ENCODE measurements around the gene MLYCD.

Gene MLYCD

DNA sequence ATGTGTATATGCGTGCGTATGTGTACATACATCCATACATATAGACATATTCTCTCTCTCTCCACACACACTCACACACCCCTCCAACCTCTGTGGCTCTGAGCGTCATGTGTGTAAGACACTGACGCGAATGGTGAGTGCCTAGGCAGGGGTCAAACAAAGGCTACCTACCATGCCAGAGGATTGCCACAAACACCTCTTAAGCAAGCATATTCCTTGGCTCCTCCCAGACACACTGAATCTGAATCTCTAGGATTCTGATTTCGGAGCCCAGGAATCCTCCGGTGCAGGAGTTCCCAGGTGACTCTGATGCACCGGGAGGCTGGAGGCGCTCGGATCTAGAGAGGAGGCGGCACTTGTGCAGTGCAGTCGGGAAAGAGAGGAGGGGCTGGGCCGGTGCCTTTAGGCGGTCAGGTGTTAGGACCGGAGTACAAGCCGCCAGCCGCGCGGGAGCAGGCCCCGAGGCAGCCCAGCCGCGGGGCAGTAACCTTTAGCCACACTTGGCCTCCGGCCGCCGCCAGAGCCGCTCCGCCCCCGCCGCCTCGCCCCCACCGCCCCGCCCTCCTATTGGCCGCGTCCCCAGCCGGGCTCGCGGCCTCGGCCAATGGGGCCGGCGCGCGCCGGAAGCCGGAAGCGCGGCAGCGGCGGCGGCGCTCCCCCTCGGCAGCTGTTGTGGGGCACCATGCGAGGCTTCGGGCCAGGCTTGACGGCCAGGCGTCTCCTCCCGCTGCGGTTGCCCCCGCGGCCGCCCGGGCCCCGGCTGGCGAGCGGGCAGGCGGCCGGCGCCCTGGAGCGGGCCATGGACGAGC lies at the start of gene MLYCD:
Gene MLYCD, plus strand, starts transcription at position 653 of the 809 bp plus-strand sequence. Its CDS starts 30 bp downstream, at position 683.
- FAIRE-seq = no peak

DNA sequence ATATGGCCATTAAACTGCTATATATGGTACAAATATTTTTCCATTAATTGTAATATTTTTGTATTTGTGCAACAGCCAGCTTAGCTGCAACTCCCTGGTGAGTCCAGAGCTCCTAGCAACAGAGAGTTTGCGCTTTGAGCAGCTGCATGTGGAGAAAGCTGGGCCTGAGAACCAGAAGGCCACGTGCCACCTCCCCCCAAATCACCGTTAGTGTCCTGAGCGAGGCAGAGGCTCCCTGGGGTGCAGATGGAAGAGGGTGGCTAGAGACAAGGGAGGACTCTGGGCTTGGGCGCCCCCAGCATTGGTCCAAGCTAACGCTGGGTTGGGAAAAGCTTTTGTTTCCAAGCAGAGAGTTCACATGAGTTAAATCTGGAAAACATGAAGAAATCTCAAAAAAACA lies 49.5 kb upstream of the MLYCD start:
- FAIRE-seq = no peak

DNA sequence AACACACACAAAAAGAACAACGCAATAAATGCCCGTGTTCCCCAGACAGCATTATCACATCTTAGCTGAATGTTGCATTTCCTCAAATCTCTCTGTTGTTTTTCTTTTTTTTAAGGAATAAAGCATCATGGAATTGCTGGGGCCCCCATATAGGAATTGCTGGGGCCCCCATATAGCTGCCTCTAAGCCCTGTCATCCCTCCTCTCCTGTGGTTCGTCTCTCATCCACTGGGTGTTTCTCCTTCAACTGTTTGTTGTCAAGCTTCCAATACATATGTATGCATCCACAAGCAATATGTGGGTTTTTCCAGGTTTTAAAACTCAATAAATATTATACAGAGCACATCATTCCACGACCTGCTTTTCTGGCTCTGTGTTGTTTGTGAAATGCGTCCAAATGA lies 48.0 kb upstream of the MLYCD start:
- FAIRE-seq = no peak

DNA sequence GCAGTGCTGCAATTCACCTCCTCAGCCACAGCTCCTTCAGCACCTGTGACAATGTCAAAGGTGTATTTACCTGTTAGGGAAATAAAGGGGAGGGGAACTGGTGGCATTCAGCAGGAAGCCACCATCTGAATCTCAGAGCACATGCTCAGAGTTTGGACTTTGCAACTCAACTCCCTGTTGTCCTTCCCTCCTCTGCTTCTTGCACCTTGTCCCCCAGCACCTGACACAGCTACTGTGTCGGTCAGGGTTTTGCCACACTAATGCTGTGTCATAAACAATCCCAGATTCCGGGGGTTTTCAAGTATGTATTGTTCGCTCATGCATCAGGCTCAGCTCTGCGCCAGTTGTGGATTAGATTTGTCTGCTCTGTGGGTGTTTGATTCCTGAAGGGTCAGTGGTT lies 47.4 kb upstream of the MLYCD start:
- no peak for FAIRE-seq

DNA sequence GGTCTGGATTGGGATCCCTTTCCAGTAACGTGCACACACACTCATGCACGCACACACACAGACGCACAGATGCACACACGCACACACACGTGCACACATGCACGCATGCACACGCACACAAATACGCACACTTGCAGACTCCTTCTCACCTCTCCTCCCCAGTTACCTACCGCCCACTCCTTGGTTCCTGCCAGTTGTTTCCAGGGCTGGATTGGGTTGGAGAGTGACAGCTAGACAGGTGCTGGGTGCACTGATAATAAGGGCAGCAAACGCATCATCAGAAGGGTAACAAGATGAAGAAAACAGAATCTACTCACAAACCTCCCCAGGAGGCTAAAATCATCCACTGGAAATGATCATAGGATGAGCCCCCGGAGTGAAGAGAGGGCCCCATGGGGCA lies 46.1 kb upstream of the MLYCD start:
- FAIRE-seq = no peak

DNA sequence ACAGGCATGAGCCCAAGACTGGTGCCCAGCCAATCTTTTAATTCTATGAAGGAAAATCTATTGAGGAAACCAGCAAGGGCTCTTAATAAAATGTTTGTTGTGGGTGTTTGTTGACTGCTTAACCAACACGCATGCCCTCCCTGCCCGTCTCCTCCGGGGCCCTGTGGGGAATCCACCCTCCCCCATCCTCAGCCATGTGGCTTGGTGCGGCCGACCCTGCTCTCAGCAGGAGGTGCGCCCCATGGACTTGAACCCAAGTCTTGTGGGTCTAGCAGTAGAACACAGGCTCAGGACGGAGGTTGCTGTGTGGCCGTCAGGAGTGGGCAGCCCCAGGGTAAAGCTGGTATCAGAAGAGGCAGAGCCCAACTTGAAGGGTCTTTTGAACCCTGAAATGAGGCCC lies 45.1 kb upstream of the MLYCD start:
- FAIRE-seq = no peak

DNA sequence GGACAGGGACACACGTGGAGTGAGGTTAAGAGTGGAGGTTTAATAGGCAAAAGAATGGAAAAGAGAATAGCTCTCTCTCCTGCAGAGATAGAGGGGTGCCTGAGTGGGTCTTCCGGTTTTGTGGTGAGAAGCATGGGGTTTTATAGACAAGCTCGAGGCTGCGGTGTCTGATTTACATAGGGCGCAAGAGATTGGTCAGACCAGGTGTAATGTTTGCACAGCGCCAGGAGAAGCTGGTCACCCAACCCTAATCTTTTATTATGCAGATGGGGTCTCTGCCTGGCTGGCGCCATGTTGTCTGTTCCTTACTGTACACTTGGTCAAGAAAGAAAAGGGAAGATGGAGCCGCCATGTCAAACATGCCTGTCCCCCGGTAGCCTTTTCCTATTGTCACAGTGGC lies 44.5 kb upstream of the MLYCD start:
- FAIRE-seq = no peak

DNA sequence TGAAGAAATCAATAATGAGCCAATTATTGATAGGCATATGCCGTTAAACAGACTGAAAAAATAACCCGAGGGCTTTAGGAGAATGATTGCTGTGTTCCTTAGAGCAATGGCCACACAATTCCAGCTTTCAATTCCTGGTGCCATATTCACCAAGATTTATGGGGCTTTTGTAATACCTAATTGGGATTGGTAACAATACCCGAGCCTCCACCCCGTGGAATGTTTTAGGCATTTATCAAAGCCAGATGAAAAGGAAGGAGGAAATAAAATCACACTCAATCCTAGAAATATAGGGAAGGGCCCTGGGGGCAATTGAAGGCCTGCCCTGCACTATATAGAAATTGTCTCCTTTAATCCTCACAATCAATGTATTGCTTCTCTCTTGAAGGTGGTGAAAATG lies 42.1 kb upstream of the MLYCD start:
- FAIRE-seq = no peak

DNA sequence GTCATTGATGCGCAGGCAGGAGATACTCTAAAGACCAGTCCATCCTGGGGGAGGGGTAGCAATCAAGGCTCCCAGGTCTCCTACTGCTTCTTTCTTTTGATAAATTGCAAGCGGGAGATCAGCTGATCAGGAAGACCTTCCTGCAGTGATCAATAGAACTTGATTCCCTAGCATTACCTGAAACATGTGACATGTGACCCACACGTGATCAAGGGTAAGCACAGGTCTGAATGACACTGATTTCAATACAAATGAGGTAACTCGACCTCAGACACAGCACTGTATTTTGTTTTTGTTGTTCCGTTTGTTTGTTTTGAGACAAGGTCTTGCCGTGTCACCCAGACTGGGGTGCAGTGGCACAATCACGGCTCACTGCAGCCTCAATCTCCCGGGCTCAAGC lies 39.6 kb upstream of the MLYCD start:
- no peak for FAIRE-seq

DNA sequence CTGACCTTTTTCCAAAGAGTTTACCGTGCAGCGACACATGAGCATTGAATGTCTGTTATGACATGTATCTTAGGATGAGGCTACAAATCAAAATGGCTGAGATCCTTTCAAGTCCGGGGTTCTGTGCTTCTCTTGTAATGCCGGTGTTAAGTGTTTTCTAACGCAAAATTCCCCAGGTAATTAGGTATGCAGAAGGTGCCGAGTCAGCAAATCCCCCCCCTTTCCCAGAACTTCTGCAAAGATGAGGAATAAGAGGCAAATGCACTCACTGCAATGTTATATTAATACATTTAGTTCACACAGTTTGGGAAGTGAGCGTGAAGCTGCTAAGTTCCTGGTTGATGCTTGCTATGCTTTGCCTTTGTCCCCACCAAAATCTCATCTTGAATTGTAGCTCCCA lies 36.3 kb upstream of the MLYCD start:
- no peak for FAIRE-seq

DNA sequence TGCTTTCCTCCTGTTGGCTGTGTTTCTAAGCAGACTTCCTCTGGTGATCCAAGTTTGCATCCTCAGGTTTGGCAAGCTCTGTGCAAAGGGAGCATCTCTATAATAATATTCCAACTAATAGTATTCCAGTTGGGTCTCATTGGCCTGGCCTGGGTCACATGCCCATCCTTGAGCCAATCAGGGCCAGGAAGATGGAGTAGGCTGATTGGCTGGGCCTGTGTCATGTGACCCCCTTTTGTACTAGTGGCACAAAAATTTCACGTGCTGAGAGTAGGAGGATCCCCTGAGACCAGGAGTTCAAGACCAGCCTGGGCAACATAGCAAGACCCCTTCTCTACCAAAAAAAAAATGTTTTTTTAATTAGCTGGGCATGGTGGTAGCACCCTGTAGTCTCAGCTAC lies 35.2 kb upstream of the MLYCD start:
- no peak for FAIRE-seq

DNA sequence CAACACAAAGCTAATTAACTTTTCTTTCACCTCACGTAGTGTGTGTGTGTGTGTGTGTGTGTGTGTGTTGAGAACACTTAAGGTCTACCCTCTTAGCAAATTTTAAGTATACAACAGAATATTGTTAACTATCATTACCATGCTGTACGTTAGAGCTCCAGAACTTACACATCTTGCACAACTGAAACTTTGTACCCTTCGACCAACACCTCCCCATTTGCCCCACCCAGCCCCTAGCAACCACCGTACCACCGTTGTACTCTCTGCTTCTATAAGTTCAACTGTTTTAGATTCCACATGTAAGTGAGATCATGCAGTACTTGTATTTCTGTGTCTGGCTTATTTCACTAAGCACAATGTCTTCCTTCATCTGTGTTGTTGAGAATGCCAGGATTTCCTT lies 28.1 kb upstream of the MLYCD start:
- no peak for FAIRE-seq

DNA sequence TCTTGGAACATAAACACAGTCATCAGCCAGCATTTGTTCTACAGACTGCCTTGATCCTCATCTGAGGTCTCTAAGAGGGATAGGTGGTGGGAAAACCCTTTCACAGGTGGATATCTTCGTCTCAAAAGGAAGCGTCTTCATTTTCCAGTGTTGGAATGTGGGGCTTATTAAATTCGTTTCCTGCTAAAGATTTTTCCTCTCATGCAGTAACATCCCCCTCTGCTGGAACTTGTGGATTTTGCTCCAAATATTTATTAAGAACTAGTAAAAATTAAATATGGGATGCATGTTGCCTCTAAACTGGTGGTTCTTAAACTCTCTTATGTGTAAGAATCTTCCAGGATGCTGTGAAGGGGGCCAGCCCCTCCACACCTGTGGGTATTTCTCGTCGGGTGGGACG lies 20.1 kb upstream of the MLYCD start:
- no peak for FAIRE-seq

DNA sequence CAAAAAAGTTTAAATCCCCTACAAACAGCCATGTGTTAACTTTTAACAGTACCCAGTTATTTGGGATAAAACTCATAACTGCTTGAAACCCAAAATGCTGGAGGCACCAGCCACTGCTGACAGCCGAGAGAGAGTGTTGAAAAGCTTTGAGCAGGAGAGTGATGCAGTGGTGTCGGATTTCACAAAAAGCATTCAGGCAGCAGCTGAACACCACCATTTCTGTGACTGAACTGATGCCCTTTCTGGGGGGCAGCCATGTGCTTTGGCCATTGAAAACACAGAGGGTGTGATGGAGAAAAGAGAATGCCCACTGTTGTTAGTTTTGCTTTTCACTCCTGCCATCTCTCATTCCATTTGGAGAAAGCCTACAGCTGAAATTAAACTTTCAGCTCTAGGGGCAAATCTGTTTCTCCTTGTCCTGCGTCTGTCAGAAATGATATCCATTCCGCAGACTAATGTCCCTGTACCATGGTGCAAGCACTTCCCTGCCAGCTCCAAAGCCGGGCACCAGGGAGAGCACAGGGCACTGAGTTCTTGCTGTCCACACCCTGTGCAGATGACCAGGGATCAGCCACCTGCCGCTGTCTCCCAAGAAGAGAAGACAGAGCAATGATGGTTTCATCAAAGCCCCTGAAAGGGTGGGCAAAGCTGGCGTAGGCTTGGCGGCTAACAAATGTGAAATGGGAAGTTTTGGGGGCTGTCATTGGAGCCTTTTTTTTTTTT lies 16.6 kb upstream of the MLYCD start:
- FAIRE-seq = no peak

DNA sequence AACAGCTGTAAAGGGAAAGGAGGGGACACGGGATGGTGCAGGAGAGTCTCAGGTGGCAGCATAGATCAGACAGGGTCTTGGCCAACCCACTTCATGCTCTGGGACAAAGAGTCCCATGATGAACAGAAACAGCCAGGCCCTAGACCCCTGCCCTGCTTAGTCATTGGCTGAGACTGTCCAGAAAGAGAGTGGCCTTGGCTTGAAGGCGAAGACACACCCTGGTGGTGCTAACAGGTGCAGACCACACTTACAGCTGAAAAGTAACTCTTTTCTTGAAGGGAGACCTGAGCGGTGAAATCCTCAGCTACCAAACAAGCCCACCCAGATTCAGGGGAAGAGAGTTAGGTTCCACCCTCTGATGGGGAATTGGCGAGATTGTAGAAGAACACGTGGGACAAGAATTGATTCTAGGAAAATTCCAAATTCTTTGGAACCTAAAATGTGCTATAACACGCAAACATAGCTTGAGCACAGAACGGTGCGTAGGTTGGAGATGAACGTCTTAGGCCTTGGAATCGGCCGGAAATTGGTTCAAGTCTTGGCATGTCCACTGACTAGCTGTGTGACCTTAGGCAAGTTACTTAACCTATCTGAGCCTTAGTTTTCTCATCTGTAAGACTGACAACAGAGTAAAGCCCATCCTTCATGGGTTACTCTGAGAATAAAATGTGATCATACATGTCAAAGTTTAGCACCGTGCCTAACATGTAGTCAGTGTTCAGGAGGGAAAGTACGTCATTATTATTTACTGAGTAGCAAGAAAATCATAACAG lies 12.5 kb upstream of the MLYCD start:
- FAIRE-seq = no peak

DNA sequence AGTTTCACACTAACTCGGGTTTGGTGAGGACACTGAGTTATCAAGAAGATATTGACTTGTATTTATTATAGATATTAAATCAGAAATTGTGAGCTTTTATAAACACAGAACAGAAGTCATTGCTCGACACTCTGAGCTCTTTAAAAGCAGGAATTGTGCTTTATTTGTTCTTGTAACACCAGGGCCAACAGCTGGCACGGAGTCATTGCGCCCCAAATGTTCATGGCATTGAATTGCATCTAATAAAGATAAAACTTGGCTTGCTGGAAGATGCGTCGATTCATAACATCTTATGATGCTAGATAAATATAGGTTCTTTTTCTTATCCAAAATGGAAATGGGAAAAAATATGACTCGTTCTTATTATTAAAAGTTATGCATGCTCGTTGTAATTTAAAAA lies 11.8 kb upstream of the MLYCD start:
- FAIRE-seq = no peak

DNA sequence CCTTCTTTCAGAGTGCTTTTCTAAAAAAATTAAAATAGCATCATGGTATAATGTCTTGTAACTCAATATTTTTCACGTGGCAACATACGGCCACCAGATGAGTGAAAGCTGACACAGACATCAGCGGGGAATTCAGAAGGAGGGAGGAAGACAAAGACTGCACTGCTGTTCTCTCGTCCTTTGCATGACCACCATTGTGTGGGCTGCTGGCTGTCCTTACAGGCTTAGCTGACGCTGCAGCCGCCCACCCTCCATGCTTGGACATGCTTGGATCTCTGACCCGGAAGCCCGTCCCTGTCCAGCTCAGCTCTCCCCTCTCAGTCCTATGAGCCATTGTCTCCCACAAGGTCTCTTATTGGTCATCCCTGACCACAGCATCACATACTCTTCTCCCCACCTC lies 11.4 kb upstream of the MLYCD start:
- no peak for FAIRE-seq

DNA sequence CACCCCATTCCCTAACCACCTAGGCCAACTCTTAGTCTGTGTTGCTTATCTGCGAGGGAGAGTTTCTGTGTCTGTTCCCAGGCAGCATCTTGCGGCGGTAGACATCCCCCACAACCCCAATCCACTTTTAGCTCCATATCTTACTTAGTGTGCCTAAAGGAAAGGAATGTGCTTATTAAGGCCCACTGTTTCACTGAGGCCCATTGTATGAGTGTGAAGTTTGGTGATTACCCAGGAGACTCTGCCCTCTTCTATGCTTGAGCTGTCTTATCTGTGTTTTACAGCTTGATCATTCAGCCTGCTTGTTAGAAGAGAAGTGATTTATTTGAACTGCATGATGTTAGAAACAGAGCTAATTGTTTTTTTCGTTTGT lies 10.3 kb upstream of the MLYCD start:
- no peak for FAIRE-seq

DNA sequence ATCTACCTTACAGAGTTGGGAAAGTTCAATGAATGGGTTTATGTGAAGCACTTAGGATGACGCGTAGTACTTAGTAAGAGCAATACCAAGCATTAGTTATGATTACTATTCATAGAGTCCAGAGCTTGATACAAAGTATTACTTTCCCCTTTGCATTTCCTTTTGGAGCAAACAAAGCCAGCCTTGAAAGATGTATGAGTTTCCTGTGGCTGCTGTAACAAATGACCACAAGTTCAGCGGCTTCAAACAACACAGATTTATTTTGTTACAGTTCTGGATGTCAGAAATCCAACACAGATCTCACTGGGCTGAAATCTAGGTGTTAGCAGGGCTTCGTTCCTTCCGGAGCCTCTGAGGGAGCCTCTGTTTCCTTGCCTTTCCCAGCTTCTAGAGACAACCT lies 8.6 kb upstream of the MLYCD start:
- FAIRE-seq = no peak

DNA sequence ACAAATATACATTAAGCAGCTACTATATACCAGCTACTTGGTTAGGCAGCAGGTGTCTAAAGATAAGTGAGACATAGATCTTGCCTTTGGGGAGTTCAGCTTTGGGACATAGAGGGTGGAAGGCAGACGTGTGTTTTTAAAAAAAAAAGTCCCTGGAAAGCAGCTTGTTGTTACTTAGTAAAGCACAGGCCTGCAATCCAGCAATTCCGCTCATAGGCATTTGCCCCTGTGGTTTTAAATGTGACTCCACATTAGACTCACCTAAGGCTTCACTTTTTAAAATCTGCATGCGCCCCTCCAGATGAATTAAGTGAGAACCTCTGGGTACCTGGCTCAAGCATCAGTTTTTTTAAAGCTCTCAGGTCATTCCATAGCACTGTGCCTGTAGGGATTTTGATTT lies 7.2 kb upstream of the MLYCD start:
- FAIRE-seq = no peak

DNA sequence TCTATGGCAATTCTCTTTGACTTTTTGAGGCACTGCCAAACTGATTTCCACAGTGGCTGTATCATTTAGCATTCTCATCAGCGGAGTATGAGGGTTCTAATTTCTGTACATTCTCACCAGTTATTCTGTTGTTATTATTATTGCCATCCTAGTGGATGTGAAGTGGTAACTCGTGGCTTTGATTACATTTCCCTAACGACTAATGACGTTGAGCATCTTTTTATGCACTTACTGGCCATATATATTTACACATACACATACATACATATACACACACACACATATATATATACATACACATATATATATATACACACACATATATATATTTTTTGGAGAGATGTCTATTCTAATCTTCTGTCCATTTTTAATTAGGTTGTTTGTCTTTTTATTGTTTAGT lies 3.7 kb upstream of the MLYCD start:
- FAIRE-seq = no peak

DNA sequence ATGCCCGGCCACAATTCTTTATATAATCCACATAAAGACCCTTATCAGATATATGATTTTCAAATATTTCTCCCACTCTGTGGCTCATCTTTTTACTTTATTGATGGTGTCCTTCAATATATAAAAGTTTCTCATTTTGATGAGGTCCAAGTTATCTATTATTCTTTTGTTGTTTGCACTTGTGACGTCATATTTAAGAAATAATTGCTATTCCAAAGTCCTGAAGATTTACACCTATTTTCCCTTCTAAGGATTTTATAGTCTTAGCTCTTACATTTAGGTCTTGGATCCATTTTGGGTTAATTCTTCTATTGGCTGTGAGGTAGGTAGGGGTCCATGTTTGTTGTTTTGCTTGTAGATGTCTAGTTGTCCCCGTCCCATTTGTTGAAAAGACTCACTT lies 3.0 kb upstream of the MLYCD start:
- no peak for FAIRE-seq

DNA sequence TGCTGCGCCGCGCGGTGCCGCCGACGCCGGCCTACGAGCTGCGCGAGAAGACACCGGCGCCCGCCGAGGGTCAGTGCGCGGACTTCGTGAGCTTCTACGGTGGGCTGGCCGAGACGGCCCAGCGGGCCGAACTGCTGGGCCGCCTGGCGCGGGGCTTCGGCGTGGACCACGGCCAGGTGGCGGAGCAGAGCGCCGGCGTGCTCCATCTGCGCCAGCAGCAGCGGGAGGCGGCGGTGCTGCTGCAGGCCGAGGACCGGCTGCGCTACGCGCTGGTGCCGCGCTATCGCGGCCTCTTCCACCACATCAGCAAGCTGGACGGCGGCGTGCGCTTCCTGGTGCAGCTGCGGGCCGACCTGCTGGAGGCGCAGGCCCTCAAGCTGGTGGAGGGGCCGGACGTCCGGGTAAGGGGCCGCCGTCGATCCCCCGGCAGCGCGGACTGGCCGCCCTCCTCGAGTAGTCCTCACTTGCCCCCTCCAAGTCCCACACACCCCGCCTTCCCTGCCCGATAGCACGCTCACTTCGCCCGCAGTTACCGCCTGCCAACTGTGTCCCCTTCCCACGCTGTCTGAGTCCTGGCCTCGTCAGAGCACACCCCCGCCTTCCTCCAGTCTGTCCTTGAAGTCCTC lies 470 bp downstream of the MLYCD start:
- FAIRE-seq = no peak

DNA sequence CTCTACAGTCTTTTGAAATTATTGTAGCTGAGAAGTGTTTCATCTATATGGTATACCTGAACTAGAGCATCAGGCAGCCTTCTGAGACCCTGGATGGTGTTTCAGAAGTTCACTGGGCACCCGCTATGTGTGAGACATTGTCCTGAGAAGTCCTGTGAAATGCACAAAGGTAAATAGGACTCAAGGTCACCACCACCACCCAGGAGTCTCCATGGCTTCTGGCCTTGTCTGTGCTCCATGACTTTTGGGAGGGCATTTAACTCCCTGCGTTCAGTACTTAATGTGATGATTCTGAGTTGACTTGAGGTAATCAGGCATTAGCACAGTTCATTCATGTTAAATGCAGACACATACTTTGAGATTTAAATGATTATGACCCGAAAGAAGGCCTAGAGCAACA lies 1.1 kb downstream of the MLYCD start:
- no peak for FAIRE-seq
